ENCODE measurements around the gene RCOR2. TPM values are rescaled to one million over a fixed set of nuclear protein-coding genes. Genes with fewer than 3 reads are reported as not detected.
"Not testable (repeated sequence)": the region's sequence is repeated elsewhere in the genome, so short reads cannot be mapped to it uniquely, and the experiment has no call there.

RCOR2 gene
- 0.26 and 0.28 TPM in 2 replicates for total RNA-seq

DNA sequence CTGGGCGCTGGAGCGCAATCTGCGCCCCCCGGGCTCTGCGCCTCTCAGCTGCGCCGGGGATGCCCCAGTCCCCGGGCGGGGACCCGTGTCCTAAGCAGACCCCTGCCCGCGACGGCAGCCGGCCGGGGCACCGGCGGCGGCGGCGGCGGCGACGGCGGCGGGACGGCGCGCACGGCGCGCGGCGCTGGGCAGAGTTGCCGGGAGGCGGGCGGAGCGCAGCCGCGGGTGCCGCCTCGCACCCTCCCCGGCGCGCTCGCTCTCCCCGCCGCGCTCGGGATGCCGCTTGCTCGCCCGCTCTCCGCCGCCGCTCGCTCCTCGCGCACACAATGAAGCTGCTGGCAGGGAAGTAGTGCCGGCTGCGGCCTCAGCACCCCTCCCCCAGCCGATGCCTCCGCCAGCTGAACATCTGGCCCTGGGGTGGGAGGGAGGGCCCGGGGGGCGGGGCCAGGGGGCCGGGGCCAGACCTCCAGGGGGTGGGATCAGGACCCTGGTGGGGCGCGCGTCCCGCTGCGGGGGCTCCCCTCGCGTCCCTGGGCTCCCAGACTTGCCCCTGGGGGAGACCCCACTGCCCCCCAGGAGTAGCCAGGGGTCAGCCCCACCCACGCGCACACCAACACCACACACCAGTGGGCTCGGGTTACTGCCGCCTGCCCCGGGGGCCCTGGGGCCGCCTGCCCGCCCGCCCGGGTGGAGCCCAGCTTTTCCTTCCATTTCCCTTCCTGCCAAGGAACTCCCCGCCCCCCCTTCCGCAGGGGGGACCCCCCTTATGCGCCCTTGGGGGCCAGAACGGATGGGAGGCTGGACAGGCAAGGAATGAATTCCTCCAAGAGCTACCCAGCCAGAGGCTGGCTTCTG lies at the start of gene RCOR2:
TSS of gene RCOR2 (minus strand) at position 328 of the 855 bp plus-strand sequence. CDS start 708 bp downstream, outside the sequence.
- Mint-ChIP-seq H3K4me3 (peak within 1 kb of the TSS; percentile 86), H3K36me3 (ENCODE audit: low read depth) (no peaks in the 10 kb centered on the region), H3K27me3 (peaks cover 18% of the 10 kb centered on the region), H3K27ac (peak within 1 kb of the TSS; percentile 45), H3K9me3 (no peaks in the 10 kb centered on the region), H3K4me1 (peaks cover 10% of the 10 kb centered on the region)
- peak; percentile 88 for DNase-seq
- intact Hi-C loops (cut with micrococcal nuclease), result no loop called here

DNA sequence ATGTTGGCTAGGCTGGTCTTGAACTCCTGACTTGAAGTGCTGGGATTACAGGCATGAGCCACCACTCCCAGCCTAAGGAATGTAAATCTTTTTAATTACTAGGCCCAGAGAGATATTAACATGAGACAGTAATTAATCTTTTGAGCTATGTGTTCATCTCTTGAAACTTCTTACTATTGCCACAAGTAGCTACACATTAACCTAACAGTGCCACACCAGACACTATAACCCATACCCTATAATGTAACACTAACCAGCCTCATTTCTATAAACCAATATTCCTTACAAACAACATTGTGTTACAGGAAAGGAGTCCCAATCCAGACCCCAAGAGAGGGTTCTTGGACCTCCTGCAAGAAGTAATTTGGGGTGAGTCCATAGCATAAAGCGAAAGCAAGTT lies 49.5 kb upstream of the RCOR2 start:
- Mint-ChIP-seq H3K27ac (no peak overlapping the region), H3K9me3 (no peaks in the 10 kb centered on the region)

DNA sequence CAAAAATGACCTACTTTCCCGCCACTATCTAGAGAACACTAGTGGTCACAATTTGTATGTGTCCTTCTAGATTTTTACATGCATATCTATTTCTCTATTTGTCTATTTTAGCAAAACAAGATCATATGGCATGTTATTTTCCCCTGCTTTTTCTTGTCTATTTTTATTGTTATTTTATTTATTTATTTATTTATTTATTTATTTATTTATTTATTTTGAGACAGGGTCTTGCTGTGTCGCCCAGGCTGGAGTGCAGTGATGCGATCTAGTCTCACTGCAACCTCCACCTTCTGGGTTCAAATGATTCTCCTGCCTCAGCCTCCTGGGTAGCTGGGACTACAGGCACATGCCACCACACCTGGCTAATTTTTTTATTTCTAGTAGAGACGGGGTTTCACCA lies 46.9 kb upstream of the RCOR2 start:
- H3K4me3 Mint-ChIP-seq; H3K36me3 Mint-ChIP-seq (ENCODE audit: low read depth); H3K9me3 Mint-ChIP-seq; H3K27me3 Mint-ChIP-seq; DNase-seq; H3K27ac Mint-ChIP-seq; intact Hi-C loops (cut with micrococcal nuclease): not testable (repeated sequence)
- H3K4me1 Mint-ChIP-seq, result peaks cover 10% of the 10 kb centered on the region

More for the DNA sequence above, 49.5 kb upstream of the RCOR2 start:
- no peak for DNase-seq
- H3K27me3 Mint-ChIP-seq, result peaks cover 2% of the 10 kb centered on the region
- H3K4me1 Mint-ChIP-seq, result peaks cover 4% of the 10 kb centered on the region
- intact Hi-C loops (cut with micrococcal nuclease), result no loop called here
- H3K36me3 Mint-ChIP-seq (ENCODE audit: low read depth), result no peaks in the 10 kb centered on the region
- no peak overlapping the region for H3K4me3 Mint-ChIP-seq

DNA sequence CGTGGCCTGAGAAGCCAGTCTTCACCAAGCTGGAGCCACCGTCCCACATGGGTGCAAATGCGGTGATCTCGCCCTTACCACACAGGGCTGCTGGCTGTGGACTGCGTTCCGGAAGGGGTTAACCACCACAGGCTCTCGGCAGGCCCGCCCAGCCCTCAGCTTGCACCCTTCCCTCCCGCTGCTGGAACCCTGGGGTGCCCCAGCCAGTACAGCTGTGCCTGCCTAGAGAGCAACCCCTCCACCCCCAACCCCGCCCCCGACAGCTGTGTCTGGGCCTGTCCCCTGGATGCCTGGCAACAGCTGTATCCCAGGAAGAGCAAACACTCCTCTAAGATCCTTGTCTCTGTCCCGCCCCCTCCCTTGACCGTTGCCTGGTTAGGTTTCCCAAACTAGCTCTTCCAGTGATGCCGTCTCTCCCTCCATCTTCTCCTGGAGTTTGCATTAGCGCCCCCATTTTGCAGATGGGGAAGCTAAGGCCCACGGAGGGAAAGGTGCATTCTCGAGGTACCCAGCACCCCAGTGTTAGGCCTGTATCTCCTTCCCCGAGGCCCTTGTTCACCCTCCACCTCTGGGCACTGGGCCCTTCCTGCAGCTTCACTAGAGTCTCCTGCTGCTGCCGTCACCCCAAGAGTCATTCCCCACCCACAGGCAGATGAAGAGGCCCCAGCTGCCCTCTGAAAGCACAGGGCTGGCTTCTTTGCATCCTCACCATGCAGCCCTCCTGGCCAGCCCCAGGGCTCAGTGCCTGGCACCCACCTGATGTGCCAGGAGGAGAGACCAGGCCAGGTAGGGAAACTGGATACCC lies 44.8 kb upstream of the RCOR2 start:
- no peaks in the 10 kb centered on the region for H3K27me3 Mint-ChIP-seq
- peak overlapping the region; percentile 55 for H3K4me3 Mint-ChIP-seq
- H3K36me3 Mint-ChIP-seq (ENCODE audit: low read depth), result no peaks in the 10 kb centered on the region
- intact Hi-C loops (cut with micrococcal nuclease), result no loop called here
- H3K4me1 Mint-ChIP-seq, result peaks cover 10% of the 10 kb centered on the region
- H3K27ac Mint-ChIP-seq, result peak overlapping the region; percentile 69
- H3K9me3 Mint-ChIP-seq, result no peaks in the 10 kb centered on the region
- peak; percentile 76 for DNase-seq

DNA sequence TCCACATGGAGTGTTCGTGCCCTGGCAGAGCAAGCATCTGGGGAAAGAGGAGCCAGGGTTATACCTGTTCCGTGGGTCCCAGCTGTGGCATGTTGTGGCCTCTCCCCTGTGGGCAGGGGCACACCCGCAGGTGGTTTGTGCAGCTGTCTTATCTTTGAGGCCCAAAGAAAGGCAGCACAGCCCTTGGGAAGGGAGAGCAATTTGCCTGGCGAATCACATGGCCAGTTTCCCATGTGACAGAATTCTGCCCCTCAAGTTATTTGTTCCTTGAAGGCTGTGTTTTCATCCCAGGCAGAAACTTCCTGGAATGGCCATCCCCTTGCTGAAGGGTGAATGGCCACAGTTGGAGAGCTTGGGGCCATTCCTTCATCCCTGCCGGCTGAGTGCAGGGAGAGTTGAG lies 41.0 kb upstream of the RCOR2 start:
- intact Hi-C loops (cut with micrococcal nuclease), result no loop called here
- no peak for DNase-seq
- H3K9me3 Mint-ChIP-seq, result no peaks in the 10 kb centered on the region
- no peak overlapping the region for H3K27ac Mint-ChIP-seq
- H3K4me1 Mint-ChIP-seq, result peaks cover 10% of the 10 kb centered on the region
- no peak overlapping the region for H3K4me3 Mint-ChIP-seq
- H3K27me3 Mint-ChIP-seq, result no peaks in the 10 kb centered on the region
- H3K36me3 Mint-ChIP-seq (ENCODE audit: low read depth), result peaks cover 26% of the 10 kb centered on the region

DNA sequence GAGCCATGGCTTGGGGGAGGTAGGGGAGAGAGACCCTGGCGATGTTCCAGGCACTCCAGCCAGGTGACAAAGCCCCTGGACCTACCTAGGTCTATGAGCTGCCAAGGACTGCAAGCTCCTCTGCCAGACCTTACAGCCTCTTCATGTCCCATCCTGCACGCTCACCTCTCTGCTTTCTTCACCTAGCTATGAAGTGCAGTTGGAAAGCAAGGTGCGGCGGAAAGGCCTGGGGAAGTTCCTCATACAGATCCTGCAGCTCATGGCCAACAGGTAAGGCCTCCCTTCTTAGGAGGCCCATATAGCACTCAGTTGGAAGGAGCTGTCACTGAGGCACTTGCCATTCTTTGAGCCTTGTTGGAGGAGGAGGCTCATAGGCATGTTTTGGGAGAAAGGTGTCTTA lies 35.6 kb upstream of the RCOR2 start:
- intact Hi-C loops (cut with micrococcal nuclease), result no loop called here
- H3K4me3 Mint-ChIP-seq, result peak overlapping the region; percentile 59
- no peak for DNase-seq
- no peaks in the 10 kb centered on the region for H3K9me3 Mint-ChIP-seq
- peak overlapping the region; percentile 31 for H3K27ac Mint-ChIP-seq
- no peaks in the 10 kb centered on the region for H3K27me3 Mint-ChIP-seq
- peaks cover 37% of the 10 kb centered on the region for H3K36me3 Mint-ChIP-seq (ENCODE audit: low read depth)
- H3K4me1 Mint-ChIP-seq, result peaks cover 20% of the 10 kb centered on the region

DNA sequence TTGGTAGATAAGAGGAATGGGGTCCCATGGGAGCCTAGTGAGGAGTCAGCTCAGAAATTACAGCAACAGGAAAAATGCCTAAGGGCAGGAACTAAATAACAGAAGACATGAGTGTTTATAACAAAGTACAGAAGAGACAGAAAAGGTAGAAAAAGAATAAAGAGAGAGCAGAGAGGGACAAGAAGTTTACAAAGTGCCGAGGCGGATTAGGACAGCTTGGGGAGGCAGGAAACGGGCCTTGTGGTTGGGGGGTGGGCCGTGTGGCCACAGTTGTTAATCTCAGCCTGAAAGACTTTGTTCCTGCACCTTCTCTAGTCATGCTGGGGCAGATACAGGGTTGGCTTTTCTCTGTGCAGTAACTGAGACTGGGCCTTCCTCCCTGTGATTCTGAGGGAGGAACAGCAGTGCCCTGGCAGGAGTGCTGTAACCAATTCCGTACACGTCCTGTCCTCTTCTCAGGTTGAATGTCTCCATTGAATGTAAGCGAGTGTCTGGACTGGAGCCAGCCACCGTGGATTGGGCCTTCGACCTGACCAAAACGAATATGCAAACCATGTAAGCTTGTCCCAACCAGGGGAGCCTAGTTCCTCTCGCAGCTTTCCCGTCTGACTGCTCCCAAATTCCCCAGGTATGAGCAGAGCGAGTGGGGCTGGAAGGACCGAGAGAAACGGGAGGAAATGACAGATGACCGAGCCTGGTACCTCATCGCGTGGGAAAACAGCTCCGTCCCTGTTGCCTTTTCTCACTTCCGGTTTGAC lies 35.0 kb upstream of the RCOR2 start:
- H3K4me3 Mint-ChIP-seq, result peak overlapping the region; percentile 59
- H3K27me3 Mint-ChIP-seq, result no peaks in the 10 kb centered on the region
- H3K27ac Mint-ChIP-seq, result peak overlapping the region; percentile 31
- H3K36me3 Mint-ChIP-seq (ENCODE audit: low read depth), result peaks cover 37% of the 10 kb centered on the region
- H3K4me1 Mint-ChIP-seq, result peaks cover 20% of the 10 kb centered on the region
- intact Hi-C loops (cut with micrococcal nuclease), result no loop called here
- H3K9me3 Mint-ChIP-seq, result no peaks in the 10 kb centered on the region
- peak; percentile 85 for DNase-seq

DNA sequence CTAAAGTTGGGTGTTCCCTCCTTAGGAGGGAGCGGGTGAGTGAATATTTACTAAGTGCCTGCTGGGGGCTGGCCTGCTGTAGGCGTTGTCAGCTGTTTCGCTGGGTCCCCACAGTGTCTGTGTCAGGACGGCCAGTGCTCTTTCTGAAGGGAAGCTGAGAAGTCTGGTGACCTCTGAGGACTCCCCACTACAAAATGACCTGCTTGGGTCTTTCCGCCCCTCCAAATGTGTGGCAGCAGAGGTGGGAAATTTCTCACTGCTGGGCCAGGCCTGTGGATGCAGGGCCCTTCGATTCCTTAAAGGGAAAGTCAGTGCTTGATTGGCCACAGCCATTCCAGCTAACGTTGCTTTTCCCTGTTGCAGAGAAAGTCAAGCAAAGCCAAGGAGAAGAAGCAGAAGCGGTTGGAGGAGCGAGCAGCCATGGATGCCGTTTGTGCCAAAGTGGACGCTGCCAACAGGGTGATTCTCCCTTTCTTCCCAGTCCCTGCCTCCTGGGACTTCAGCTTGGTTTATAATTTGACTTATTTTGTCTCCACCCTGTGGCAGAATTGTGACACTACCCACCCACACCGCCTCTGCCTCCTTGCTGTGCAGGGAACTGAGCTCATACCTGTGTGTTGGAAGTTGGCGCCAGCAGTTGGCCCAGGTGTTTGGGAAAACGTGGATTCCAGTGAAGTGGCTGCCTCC lies 28.7 kb upstream of the RCOR2 start:
- Mint-ChIP-seq H3K27ac (no peak overlapping the region), H3K36me3 (ENCODE audit: low read depth) (peaks cover 12% of the 10 kb centered on the region), H3K4me3 (no peak overlapping the region), H3K9me3 (no peaks in the 10 kb centered on the region), H3K27me3 (no peaks in the 10 kb centered on the region), H3K4me1 (peaks cover 4% of the 10 kb centered on the region)
- intact Hi-C loops (cut with micrococcal nuclease), result loop anchor here (1.0 kb wide), 1 partner anchor 108 kb away; no protein-coding TSS in a partner anchor
- DNase-seq, result peak; percentile 84

DNA sequence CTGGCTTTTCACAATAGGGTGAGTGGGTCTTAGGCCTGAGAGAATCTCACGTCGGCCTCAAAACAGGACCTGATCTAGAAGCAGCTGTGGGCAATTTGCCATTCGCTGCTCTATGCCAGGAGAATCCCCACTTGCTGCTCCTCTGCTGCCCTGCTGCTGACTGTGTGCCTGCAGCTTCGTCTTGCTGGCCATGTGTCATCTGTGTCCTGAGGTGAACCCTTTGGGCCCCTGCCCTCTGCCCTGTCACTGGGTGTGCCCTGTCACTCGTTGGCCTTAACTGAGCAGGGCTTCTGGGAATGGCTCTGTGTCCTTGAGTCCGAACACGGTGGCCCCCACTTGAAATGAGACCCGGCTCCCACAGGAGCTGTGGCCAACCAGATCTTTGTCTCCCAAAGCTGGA lies 28.0 kb upstream of the RCOR2 start:
- Mint-ChIP-seq H3K36me3 (ENCODE audit: low read depth) (peaks cover 12% of the 10 kb centered on the region), H3K4me1 (peaks cover 8% of the 10 kb centered on the region), H3K4me3 (no peak overlapping the region), H3K27me3 (no peaks in the 10 kb centered on the region), H3K9me3 (no peaks in the 10 kb centered on the region), H3K27ac (no peak overlapping the region)
- DNase-seq, result no peak
- intact Hi-C loops (cut with micrococcal nuclease), result no loop called here

DNA sequence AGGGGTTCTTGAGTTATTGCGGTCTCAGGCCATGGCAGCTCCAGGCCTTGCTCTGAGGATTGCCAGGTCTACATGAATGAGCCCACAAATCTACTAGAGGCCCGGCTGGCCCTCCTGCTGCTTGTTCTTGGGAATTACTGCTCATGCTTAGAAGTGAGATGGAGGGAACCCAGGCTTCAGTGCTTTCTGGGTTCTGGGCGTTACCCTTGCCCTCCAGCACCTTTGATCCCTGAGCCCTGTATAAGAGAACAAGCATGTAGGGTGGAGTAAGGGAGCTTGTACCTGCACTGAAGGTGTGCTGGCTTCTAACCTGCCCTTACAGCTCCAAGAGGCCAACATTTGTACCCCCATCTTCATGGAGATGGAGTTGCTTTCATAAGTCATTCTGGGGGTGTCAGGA lies 25.8 kb upstream of the RCOR2 start:
- DNase-seq, result no peak

DNA sequence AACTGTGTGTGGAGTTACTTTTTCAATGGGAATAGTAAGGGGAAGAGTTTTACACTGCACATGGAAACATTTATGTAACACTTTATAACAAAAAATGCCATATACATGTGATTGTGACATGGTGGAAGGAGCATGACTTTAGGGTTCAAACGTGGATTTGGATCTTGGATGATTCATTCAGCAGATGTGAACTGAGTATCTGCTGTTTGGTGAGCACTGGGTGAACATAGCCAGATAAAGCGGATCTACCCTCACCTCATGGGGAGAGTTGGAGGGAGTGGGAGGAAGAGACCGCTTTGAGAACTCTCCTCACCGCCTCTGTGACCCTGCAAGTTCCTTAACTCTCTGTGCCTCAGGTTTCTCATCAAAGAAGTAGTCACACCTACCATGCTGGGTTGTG lies 24.9 kb upstream of the RCOR2 start:
- intact Hi-C loops (cut with micrococcal nuclease), result no loop called here
- no peak for DNase-seq
- Mint-ChIP-seq H3K36me3 (ENCODE audit: low read depth) (peaks cover 10% of the 10 kb centered on the region), H3K4me3 (no peak overlapping the region), H3K9me3 (no peaks in the 10 kb centered on the region), H3K4me1 (peaks cover 17% of the 10 kb centered on the region), H3K27me3 (no peaks in the 10 kb centered on the region), H3K27ac (no peak overlapping the region)

More for the DNA sequence above, 25.8 kb upstream of the RCOR2 start:
- Mint-ChIP-seq H3K27me3 (no peaks in the 10 kb centered on the region), H3K4me3 (no peak overlapping the region), H3K36me3 (ENCODE audit: low read depth) (peaks cover 11% of the 10 kb centered on the region), H3K9me3 (no peaks in the 10 kb centered on the region), H3K27ac (no peak overlapping the region), H3K4me1 (peaks cover 16% of the 10 kb centered on the region)
- intact Hi-C loops (cut with micrococcal nuclease), result no loop called here

DNA sequence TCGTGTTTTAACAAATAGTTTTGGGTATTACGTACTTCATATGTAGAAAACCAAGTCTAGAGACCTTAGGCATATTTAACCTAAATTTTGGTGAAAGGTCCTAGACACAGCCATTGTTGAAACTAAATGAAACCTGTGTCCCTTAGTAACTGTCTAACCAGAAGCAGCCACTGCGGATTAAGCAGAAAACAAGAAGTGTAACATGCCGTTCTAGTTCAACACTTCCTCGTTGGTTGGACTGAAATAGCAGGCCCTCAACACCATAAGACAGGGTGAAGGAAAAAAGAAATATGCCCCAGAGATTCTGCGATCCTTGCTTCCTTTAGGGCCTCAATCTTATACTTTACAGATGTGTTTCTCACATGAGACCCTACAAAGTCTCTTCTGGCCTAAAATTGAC lies 23.8 kb upstream of the RCOR2 start:
- Mint-ChIP-seq H3K9me3 (no peaks in the 10 kb centered on the region), H3K4me1 (peaks cover 17% of the 10 kb centered on the region), H3K4me3 (peak overlapping the region; percentile 87), H3K27ac (no peak overlapping the region), H3K27me3 (no peaks in the 10 kb centered on the region), H3K36me3 (ENCODE audit: low read depth) (peaks cover 8% of the 10 kb centered on the region)
- no peak for DNase-seq
- intact Hi-C loops (cut with micrococcal nuclease), result no loop called here

DNA sequence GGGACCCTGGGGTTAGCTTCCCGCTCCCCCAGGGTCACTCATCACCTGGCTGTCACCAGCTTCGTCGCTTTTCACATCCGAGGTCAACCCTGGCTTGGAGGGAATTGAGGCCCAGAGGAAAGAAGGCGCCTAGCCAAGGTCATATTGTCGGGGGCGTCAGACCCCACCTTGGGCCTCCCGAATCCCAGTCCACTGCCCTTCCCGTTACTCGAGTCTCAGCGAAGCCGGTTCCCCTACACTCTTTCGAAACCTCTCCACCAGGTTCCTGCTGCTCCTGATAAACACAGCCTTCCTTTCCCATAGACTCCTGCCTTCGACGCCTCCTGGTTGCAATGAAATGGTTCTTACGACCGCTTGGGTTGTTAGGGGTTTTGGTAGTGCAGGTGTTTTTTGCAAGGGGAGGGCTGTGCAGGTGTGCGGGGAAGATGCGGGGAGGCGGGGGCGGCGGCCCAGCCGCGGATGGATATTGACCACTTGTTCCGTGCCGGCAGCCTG lies 22.5 kb upstream of the RCOR2 start:
- peak overlapping the region; percentile 87 for H3K4me3 Mint-ChIP-seq
- H3K27ac Mint-ChIP-seq, result peak overlapping the region; percentile 80
- H3K36me3 Mint-ChIP-seq (ENCODE audit: low read depth), result peaks cover 8% of the 10 kb centered on the region
- peaks cover 17% of the 10 kb centered on the region for H3K4me1 Mint-ChIP-seq
- no peaks in the 10 kb centered on the region for H3K9me3 Mint-ChIP-seq
- DNase-seq, result no peak
- intact Hi-C loops (cut with micrococcal nuclease), result loop anchor here (2.0 kb wide), 3 partner anchors 35 to 171 kb away; partner anchors contain the start of genes COX8A, OTUB1 and ZFTA
- no peaks in the 10 kb centered on the region for H3K27me3 Mint-ChIP-seq
